Measurements from ENCODE around the gene POLG. TPM values are rescaled to one million over a fixed set of nuclear protein-coding genes. Genes with fewer than 3 reads are reported as not detected.
A peak's percentile ranks its signal among the peaks of the same experiment; 100 is the strongest.

The POLG gene
- total RNA-seq, 1 experiment from 2014 or later, result 36.8 TPM

GRCh38 chr15:89326316-89326715 lies 8.3 kb downstream of the POLG start:
- H3K27ac ChIP-seq (ENCODE audit: low read length), result no peak overlapping the region
- DNase-seq, result no peak

GRCh38 chr15:89325039-89325803 lies 9.4 kb downstream of the POLG start:
- H3K27ac ChIP-seq (ENCODE audit: low read length), result no peak overlapping the region
- no peak for DNase-seq
- H3K79me2 ChIP-seq (ENCODE audit: low read length), result peaks cover 12% of the 10 kb centered on the region
- H3K27me3 ChIP-seq (ENCODE audit: low read length), result no peaks in the 10 kb centered on the region
- H3K4me2 ChIP-seq (ENCODE audit: low read depth, low read length, poor library complexity, severe bottlenecking), result no peak overlapping the region
- no peak overlapping the region for H2AFZ ChIP-seq (ENCODE audit: low read length)
- peaks cover 42% of the 10 kb centered on the region for H4K20me1 ChIP-seq (ENCODE audit: insufficient read depth, low read depth, low read length)
- H3K36me3 ChIP-seq (ENCODE audit: insufficient read depth, low read length), result peaks cover 46% of the 10 kb centered on the region; the same call in 1 of the 2 replicates
- H3K9me2 ChIP-seq (replicated peaks; ENCODE audit: insufficient read depth, low read length), result no peaks in the 10 kb centered on the region
- no peak overlapping the region for H3K9ac ChIP-seq (ENCODE audit: low read length)
- H3K4me1 ChIP-seq (ENCODE audit: low read length), result no peaks in the 10 kb centered on the region
- H3K4me3 ChIP-seq (ENCODE audit: low read length), result no peak overlapping the region
- H3K9me3 ChIP-seq (ENCODE audit: low read length), result no peaks in the 10 kb centered on the region

More at GRCh38 chr15:89326316-89326715, 8.3 kb downstream of the POLG start:
- H3K27me3 ChIP-seq (ENCODE audit: low read length), result no peaks in the 10 kb centered on the region
- H3K4me2 ChIP-seq (ENCODE audit: low read depth, low read length, poor library complexity, severe bottlenecking), result no peak overlapping the region
- no peaks in the 10 kb centered on the region for H3K9me2 ChIP-seq (replicated peaks; ENCODE audit: insufficient read depth, low read length)
- peaks cover under 1% of the 10 kb centered on the region; the same call in 1 of the 2 replicates for H3K4me1 ChIP-seq (ENCODE audit: low read length)
- H4K20me1 ChIP-seq (ENCODE audit: insufficient read depth, low read depth, low read length), result peaks cover 50% of the 10 kb centered on the region
- peaks cover 49% of the 10 kb centered on the region; the same call in 1 of the 2 replicates for H3K36me3 ChIP-seq (ENCODE audit: insufficient read depth, low read length)
- no peak overlapping the region for H3K9ac ChIP-seq (ENCODE audit: low read length)
- no peak overlapping the region for H3K4me3 ChIP-seq (ENCODE audit: low read length)
- H2AFZ ChIP-seq (ENCODE audit: low read length), result no peak overlapping the region
- H3K79me2 ChIP-seq (ENCODE audit: low read length), result peaks cover 23% of the 10 kb centered on the region
- H3K9me3 ChIP-seq (ENCODE audit: low read length), result no peaks in the 10 kb centered on the region

DNA sequence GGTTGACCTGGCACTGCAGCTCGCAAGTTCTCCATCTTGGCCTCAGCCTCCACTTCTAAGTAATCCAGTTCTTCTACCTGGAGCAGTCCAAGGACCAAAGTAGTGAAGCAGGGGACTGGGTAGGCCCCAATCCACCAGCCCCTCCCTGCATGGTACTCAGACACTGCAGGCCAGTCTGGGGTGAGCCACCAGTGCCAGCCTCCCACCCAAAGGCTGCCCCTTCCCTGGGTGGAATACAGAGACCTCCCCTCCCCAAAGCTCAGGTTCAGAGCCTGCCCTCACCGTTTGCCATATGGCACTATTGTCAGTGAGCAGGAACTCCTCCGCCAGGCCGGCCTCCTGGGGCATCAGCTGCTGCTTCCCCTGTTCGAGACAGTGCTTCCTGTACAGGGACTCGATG lies 10.8 kb downstream of the POLG start:
- Histone ChIP-seq H3K4me1 (ENCODE audit: low read length) (no peaks in the 10 kb centered on the region), H3K9me2 (replicated peaks; ENCODE audit: insufficient read depth, low read length) (no peaks in the 10 kb centered on the region), H3K79me2 (ENCODE audit: low read length) (no peaks in the 10 kb centered on the region), H3K36me3 (ENCODE audit: insufficient read depth, low read length) (peaks cover 46% of the 10 kb centered on the region; the same call in 1 of the 2 replicates), H3K9ac (ENCODE audit: low read length) (no peak overlapping the region), H4K20me1 (ENCODE audit: insufficient read depth, low read depth, low read length) (peaks cover 41% of the 10 kb centered on the region), H2AFZ (ENCODE audit: low read length) (no peak overlapping the region), H3K4me3 (ENCODE audit: low read length) (no peak overlapping the region), H3K27ac (ENCODE audit: low read length) (no peak overlapping the region), H3K27me3 (ENCODE audit: low read length) (no peaks in the 10 kb centered on the region), H3K9me3 (ENCODE audit: low read length) (no peaks in the 10 kb centered on the region), H3K4me2 (ENCODE audit: low read depth, low read length, poor library complexity, severe bottlenecking) (no peak overlapping the region)
- DNase-seq, result no peak

DNA sequence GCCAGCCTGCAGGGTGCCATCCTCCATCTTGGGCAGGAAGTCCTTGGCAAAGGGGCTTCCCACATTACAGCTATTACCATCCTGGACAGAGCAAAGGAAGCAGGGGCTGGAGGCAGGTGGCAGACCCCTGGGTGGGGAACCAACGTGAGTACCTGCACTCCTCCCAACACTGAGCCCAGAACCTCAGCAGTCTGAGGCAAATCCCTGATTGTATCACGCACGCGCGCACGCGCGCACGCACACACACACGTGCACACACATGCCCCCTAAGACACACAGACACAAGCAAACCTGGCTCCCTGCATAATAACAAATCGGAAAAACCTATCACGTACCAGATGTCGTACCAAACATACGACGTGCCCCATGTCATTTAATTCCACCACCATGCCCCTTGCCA lies 11.8 kb downstream of the POLG start:
- Histone ChIP-seq H3K9me3 (ENCODE audit: low read length) (no peaks in the 10 kb centered on the region), H3K9ac (ENCODE audit: low read length) (no peak overlapping the region), H3K36me3 (ENCODE audit: insufficient read depth, low read length) (peaks cover 47% of the 10 kb centered on the region; the same call in 1 of the 2 replicates), H3K27ac (ENCODE audit: low read length) (no peak overlapping the region), H3K4me3 (ENCODE audit: low read length) (no peak overlapping the region), H4K20me1 (ENCODE audit: insufficient read depth, low read depth, low read length) (peaks cover 31% of the 10 kb centered on the region), H3K4me1 (ENCODE audit: low read length) (no peaks in the 10 kb centered on the region), H3K27me3 (ENCODE audit: low read length) (no peaks in the 10 kb centered on the region), H3K9me2 (replicated peaks; ENCODE audit: insufficient read depth, low read length) (no peaks in the 10 kb centered on the region), H3K79me2 (ENCODE audit: low read length) (0 out of 2 replicates have a peak, but pooled peaks cover 2% of the 10 kb centered on the region), H3K4me2 (ENCODE audit: low read depth, low read length, poor library complexity, severe bottlenecking) (no peak overlapping the region), H2AFZ (ENCODE audit: low read length) (no peak overlapping the region)
- no peak for DNase-seq

GRCh38 chr15:89321521-89322410 lies 12.9 kb downstream of the POLG start:
- no peaks in the 10 kb centered on the region for H3K27me3 ChIP-seq (ENCODE audit: low read length)
- H3K36me3 ChIP-seq (ENCODE audit: insufficient read depth, low read length), result peaks cover 46% of the 10 kb centered on the region; the same call in 1 of the 2 replicates
- H3K4me2 ChIP-seq (ENCODE audit: low read depth, low read length, poor library complexity, severe bottlenecking), result no peak overlapping the region
- H3K4me1 ChIP-seq (ENCODE audit: low read length), result no peaks in the 10 kb centered on the region
- peaks cover 31% of the 10 kb centered on the region for H4K20me1 ChIP-seq (ENCODE audit: insufficient read depth, low read depth, low read length)
- H3K9me2 ChIP-seq (replicated peaks; ENCODE audit: insufficient read depth, low read length), result no peaks in the 10 kb centered on the region
- no peaks in the 10 kb centered on the region for H3K9me3 ChIP-seq (ENCODE audit: low read length)
- H2AFZ ChIP-seq (ENCODE audit: low read length), result no peak overlapping the region
- no peak overlapping the region for H3K4me3 ChIP-seq (ENCODE audit: low read length)
- no peak overlapping the region for H3K27ac ChIP-seq (ENCODE audit: low read length)
- H3K79me2 ChIP-seq (ENCODE audit: low read length), result 0 out of 2 replicates have a peak, but pooled peaks cover 2% of the 10 kb centered on the region
- DNase-seq, result peak; percentile 61
- no peak overlapping the region for H3K9ac ChIP-seq (ENCODE audit: low read length)

DNA sequence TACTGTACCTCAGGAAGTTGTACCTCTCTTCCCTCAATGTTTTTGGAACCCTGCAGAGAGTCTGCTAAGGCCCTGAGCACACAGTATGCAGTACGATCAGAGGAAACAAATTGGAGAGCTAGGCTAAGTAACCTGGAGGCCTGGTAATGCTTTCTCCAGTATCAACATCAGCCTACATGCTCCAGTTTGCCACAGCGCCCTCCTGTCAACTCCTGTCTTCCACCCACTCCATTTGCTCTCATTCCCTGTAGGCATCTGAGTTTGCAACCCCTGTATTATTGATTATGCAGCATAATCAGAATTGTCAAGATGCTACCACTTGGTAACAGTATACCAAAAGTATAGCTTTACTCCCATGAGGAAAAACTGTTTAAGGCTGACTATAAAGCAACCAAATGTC lies 14.4 kb downstream of the POLG start:
- H3K4me1 ChIP-seq (ENCODE audit: low read length), result no peaks in the 10 kb centered on the region
- no peaks in the 10 kb centered on the region for H3K9me2 ChIP-seq (replicated peaks; ENCODE audit: insufficient read depth, low read length)
- no peak for DNase-seq
- no peaks in the 10 kb centered on the region for H3K9me3 ChIP-seq (ENCODE audit: low read length)
- 0 out of 2 replicates have a peak, but pooled peaks cover 2% of the 10 kb centered on the region for H3K79me2 ChIP-seq (ENCODE audit: low read length)
- H4K20me1 ChIP-seq (ENCODE audit: insufficient read depth, low read depth, low read length), result peaks cover 27% of the 10 kb centered on the region
- H3K36me3 ChIP-seq (ENCODE audit: insufficient read depth, low read length), result peaks cover 58% of the 10 kb centered on the region; the same call in 1 of the 2 replicates
- no peak overlapping the region for H3K4me3 ChIP-seq (ENCODE audit: low read length)
- H3K9ac ChIP-seq (ENCODE audit: low read length), result no peak overlapping the region
- H3K4me2 ChIP-seq (ENCODE audit: low read depth, low read length, poor library complexity, severe bottlenecking), result no peak overlapping the region
- no peak overlapping the region for H3K27ac ChIP-seq (ENCODE audit: low read length)
- H2AFZ ChIP-seq (ENCODE audit: low read length), result no peak overlapping the region
- no peaks in the 10 kb centered on the region for H3K27me3 ChIP-seq (ENCODE audit: low read length)

DNA sequence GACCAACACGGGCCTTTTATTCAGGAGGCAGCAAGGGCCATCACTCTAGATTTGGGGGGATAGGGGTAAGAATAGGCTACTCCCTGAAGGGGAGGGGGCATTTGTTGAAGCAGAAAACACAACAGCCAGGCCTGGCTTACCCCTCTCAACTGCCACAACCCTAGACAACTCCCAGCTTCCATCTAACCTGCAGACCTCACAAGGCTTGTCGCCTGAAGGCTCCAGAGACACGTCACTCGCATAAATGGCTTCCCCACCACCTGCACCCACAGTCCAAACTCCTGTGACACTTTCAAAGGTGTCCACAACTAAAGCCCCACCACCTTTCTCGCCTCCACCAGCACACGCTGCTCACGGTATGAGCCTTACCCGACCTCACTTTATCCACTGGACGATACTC lies 14.9 kb downstream of the POLG start:
- DNase-seq, result no peak

More for the DNA sequence above, 14.9 kb downstream of the POLG start:
- H3K9me2 ChIP-seq (replicated peaks; ENCODE audit: insufficient read depth, low read length), result no peaks in the 10 kb centered on the region
- H3K27ac ChIP-seq (ENCODE audit: low read length), result no peak overlapping the region
- H3K79me2 ChIP-seq (ENCODE audit: low read length), result 0 out of 2 replicates have a peak, but pooled peaks cover 2% of the 10 kb centered on the region
- no peaks in the 10 kb centered on the region for H3K9me3 ChIP-seq (ENCODE audit: low read length)
- peaks cover 27% of the 10 kb centered on the region for H4K20me1 ChIP-seq (ENCODE audit: insufficient read depth, low read depth, low read length)
- no peak overlapping the region for H3K4me2 ChIP-seq (ENCODE audit: low read depth, low read length, poor library complexity, severe bottlenecking)
- H3K4me3 ChIP-seq (ENCODE audit: low read length), result no peak overlapping the region
- H2AFZ ChIP-seq (ENCODE audit: low read length), result no peak overlapping the region
- no peak overlapping the region for H3K9ac ChIP-seq (ENCODE audit: low read length)
- H3K36me3 ChIP-seq (ENCODE audit: insufficient read depth, low read length), result peaks cover 63% of the 10 kb centered on the region; the same call in 1 of the 2 replicates
- H3K27me3 ChIP-seq (ENCODE audit: low read length), result no peaks in the 10 kb centered on the region
- H3K4me1 ChIP-seq (ENCODE audit: low read length), result no peaks in the 10 kb centered on the region

Data from Karpas-422 (cell line).